Epithelial cell of esophagus (primary cell): Measurements from ENCODE around the gene SIT1.
A peak's percentile ranks its signal among the peaks of the same experiment; 100 is the strongest.

Experiments
- DNase-seq: peaks from one replicate; pipeline ENCODE4 v3.0.0; 2010; ENCODE audit warnings: low read depth
- H3K4me3 ChIP-seq: 2 replicates; pipeline ENCODE4 v1.5.1; 2011; ENCODE audit warnings: mild to moderate bottlenecking, low read length, control low read depth
- TF ChIP-seq, protein P1 (sequence below): IDR thresholded peaks from 2 replicates; pipeline ENCODE4 v1.5.1; 2011; ENCODE audit warnings: low read depth, mild to moderate bottlenecking, low read length, control low read depth, inconsistent platforms; ENCODE audit not compliant: insufficient read depth; ENCODE audit errors: missing control alignments

SIT1 gene

DNA sequence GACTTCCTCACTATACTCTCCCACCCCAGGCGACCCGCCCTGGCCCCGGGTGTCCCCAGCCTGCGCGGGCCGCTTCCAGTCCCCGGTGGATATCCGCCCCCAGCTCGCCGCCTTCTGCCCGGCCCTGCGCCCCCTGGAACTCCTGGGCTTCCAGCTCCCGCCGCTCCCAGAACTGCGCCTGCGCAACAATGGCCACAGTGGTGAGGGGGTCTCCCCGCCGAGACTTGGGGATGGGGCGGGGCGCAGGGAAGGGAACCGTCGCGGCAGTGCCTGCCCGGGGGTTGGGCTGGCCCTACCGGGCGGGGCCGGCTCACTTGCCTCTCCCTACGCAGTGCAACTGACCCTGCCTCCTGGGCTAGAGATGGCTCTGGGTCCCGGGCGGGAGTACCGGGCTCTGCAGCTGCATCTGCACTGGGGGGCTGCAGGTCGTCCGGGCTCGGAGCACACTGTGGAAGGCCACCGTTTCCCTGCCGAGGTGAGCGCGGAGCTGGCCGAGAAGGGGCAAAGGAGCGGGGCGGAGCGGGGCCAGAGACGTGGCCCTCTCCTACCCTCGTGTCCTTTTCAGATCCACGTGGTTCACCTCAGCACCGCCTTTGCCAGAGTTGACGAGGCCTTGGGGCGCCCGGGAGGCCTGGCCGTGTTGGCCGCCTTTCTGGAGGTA lies 25.1 kb upstream of the SIT1 start:
- TF ChIP-seq, protein P1, sequence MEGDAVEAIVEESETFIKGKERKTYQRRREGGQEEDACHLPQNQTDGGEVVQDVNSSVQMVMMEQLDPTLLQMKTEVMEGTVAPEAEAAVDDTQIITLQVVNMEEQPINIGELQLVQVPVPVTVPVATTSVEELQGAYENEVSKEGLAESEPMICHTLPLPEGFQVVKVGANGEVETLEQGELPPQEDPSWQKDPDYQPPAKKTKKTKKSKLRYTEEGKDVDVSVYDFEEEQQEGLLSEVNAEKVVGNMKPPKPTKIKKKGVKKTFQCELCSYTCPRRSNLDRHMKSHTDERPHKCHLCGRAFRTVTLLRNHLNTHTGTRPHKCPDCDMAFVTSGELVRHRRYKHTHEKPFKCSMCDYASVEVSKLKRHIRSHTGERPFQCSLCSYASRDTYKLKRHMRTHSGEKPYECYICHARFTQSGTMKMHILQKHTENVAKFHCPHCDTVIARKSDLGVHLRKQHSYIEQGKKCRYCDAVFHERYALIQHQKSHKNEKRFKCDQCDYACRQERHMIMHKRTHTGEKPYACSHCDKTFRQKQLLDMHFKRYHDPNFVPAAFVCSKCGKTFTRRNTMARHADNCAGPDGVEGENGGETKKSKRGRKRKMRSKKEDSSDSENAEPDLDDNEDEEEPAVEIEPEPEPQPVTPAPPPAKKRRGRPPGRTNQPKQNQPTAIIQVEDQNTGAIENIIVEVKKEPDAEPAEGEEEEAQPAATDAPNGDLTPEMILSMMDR = no peak
- H3K4me3 ChIP-seq = peak overlapping the region; percentile 33
- no peak for DNase-seq

DNA sequence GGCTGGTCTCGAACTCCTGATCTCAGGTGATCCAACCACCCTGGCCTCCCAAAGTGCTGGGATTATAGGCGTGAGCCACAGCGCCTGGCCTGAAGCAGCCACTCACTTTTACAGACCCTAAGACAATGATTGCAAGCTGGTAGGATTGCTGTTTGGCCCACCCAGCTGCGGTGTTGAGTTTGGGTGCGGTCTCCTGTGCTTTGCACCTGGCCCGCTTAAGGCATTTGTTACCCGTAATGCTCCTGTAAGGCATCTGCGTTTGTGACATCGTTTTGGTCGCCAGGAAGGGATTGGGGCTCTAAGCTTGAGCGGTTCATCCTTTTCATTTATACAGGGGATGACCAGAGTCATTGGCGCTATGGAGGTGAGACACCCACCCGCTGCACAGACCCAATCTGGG lies 24.5 kb upstream of the SIT1 start:
- peak overlapping the region; percentile 33 for H3K4me3 ChIP-seq
- no peak for DNase-seq
- TF ChIP-seq, protein P1 = no peak

DNA sequence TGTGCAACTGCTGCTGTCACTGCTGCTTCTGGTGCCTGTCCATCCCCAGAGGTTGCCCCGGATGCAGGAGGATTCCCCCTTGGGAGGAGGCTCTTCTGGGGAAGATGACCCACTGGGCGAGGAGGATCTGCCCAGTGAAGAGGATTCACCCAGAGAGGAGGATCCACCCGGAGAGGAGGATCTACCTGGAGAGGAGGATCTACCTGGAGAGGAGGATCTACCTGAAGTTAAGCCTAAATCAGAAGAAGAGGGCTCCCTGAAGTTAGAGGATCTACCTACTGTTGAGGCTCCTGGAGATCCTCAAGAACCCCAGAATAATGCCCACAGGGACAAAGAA lies 23.3 kb upstream of the SIT1 start:
- no peak overlapping the region for H3K4me3 ChIP-seq
- no peak for DNase-seq
- TF ChIP-seq, protein P1 = no peak

DNA sequence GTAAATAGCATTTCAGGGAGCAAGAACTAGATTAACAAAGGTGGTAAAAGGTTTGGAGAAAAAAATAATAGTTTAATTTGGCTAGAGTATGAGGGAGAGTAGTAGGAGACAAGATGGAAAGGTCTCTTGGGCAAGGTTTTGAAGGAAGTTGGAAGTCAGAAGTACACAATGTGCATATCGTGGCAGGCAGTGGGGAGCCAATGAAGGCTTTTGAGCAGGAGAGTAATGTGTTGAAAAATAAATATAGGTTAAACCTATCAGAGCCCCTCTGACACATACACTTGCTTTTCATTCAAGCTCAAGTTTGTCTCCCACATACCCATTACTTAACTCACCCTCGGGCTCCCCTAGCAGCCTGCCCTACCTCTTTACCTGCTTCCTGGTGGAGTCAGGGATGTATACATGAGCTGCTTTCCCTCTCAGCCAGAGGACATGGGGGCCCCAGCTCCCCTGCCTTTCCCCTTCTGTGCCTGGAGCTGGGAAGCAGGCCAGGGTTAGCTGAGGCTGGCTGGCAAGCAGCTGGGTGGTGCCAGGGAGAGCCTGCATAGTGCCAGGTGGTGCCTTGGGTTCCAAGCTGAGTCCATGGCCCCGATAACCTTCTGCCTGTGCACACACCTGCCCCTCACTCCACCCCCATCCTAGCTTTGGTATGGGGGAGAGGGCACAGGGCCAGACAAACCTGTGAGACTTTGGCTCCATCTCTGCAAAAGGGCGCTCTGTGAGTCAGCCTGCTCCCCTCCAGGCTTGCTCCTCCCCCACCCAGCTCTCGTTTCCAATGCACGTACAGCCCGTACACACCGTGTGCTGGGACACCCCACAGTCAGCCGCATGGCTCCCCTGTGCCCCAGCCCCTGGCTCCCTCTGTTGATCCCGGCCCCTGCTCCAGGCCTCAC lies 22.6 kb upstream of the SIT1 start, which contains the start of gene CA9:
Gene CA9 (plus strand): TSS at position 797 of the 893 bp plus-strand sequence. CDS start 32 bp downstream, at position 829.
- peak; percentile 68 for DNase-seq
- TF ChIP-seq, protein P1 = no peak
- no peak within 1 kb of the TSS for H3K4me3 ChIP-seq

DNA sequence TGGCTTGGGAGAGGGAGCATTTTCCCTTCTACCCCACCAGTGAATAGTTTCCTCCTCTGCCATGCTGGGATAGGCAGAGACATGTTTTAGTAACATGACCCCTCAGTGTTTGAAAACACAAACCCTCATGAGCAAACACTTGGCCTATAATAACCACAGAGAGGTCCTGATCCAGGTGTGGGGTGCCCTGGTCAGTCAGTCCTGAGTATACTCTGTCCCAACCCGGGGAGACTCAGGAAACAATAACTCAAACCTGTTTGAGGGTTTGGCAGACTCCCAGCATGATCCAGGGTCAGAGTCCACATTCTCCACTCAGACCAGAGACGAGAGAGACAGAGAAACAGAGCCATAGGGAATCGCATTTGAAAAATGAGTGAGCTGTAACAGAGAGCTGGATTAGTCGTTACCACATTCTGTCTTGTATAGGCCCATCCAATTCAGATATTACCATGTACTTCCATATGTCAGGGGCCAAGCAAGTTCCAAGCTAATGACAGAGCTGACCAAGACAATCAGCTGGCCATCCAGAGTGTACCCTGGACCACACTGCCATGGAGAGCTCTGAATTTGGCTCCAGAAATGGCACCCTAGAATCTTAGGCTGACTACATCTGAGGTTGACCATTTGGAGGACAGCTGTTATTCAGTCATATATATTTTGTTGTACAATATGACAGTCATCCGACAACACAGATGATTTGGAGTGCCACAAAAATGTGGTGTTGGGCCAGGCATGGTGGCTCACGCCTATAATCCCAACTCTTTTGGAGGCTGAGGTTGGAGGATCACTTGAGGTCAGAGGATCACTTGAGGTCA lies 18.8 kb upstream of the SIT1 start:
- no peak overlapping the region for H3K4me3 ChIP-seq
- TF ChIP-seq, protein P1 = no peak
- DNase-seq = peak; percentile 64

DNA sequence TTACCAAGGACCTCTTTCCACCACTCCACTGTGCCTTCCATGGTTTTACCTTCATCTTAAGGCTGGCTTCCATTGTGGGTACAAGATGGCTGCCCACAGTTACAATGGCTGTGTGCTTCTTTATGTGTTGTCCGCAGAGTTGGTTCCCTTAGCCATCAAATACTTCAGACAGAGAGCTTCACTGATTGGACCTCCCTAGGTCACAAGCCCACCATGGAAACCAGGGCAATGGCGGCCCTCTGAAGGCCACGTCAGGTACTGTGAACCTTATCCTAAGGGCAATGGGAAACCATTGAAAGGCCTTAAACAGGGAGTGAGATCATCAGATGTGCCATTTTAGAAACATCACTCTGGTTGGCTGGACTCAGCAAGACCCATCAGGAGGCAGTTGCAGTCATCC lies 17.2 kb upstream of the SIT1 start:
- no peak overlapping the region for H3K4me3 ChIP-seq
- no peak for DNase-seq
- TF ChIP-seq, protein P1 = no peak
